HG03575 (cell line): ENCODE data around the gene THTPA.
A peak's percentile ranks its signal among the peaks of the same experiment; 100 is the strongest.
"Not testable (repeated sequence)": the region's sequence is repeated elsewhere in the genome, so short reads cannot be mapped to it uniquely, and the experiment has no call there.

ENCODE experiments used
- ATAC-seq: cut with Tn5 transposase; IDR thresholded peaks from one replicate; pipeline ENCODE4 v1.9.1; 2021; ENCODE audit not compliant: unreplicated experiment, insufficient number of reproducible peaks, low FRiP score; ENCODE audit errors: extremely low read depth

Gene THTPA

GRCh38 chr14:23603103-23603502 is 47.0 kb downstream of the THTPA start:
- ATAC-seq: no peak

GRCh38 chr14:23604148-23604547 is 48.1 kb downstream of the THTPA start:
- ATAC-seq: no peak

- no peak for ATAC-seq
These were observed 48.7 kb downstream of the THTPA start for GRCh38 chr14:23604675-23605170.

GRCh38 chr14:23605931-23606585 is 50.0 kb downstream of the THTPA start:
- ATAC-seq: peak; percentile 88

GRCh38 chr14:23608454-23608853 is 52.4 kb downstream of the THTPA start:
- no peak for ATAC-seq

- ATAC-seq: no peak
These were observed 52.9 kb downstream of the THTPA start for GRCh38 chr14:23609001-23609400.

GRCh38 chr14:23609411-23610089 is 53.5 kb downstream of the THTPA start:
- not testable (repeated sequence) for ATAC-seq
